HFF-Myc (cell line): ENCODE data around the gene ABHD8.

Experiments
- DNase-seq: peaks from one replicate; pipeline ENCODE4 v3.0.0-alpha.2; 2011; ENCODE audit warnings: low read depth; ENCODE audit errors: extremely low read depth
- H3K4me3 ChIP-seq: replicated peaks from 2 replicates; pipeline ENCODE4 v1.5.1; 2011; ENCODE audit warnings: low read depth, mild to moderate bottlenecking, control low read depth, low read length
- CTCF ChIP-seq: IDR thresholded peaks from 2 replicates; pipeline ENCODE4 v1.5.1; 2012; ENCODE audit warnings: mild to moderate bottlenecking, low read depth, low read length, control low read depth; ENCODE audit errors: missing control alignments

Gene ABHD8

DNA sequence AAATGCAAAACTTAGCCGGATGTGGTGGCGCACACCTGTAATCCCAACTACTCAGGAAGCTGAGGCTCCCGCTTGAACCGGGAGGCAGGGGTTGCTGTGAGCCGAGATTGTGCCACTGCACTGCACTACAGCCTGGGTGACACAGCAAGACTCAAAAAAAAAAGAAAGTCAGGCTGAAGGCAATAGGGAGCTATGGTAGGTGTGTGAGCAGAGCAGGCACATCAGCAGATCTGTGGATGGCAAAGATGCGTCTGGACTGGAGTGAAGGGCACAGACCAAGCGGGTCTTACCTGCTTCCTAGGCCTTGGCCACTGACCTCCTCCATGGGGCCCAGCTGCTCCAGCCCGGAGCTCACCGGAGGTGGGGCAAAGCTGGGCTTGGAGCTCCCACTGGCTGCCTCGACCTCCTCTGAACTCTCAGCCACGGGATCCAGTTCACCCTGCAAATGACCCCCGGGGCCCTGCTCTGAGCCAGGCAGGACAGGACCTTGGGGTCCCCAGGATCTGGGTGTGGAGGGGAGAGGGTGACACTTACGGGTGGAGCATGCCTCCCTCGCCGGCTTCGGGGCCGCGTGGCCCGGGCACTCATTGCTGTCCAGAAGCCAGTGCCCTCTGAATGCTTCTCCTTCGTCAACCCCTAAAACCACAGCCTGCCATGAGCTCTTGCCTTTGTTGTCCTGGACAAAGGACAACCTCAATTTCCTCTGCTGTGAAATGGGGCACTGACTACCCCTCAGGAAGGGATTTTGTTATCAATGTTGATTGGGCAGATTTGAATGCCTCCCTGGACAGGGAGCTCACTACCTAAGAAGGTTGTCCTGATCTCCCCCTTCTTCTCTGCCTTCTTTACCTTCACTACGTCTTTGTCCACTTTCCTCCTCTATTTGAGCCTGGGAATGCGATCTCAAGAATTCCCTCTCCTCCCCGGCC lies 39.2 kb downstream of the ABHD8 start:
- no peak for DNase-seq
- no peak overlapping the region for H3K4me3 ChIP-seq
- no peak for TF ChIP-seq CTCF

- no peak overlapping the region for H3K4me3 ChIP-seq
- TF ChIP-seq CTCF = no peak
- no peak for DNase-seq
Observed at GRCh38 chr19:17262557-17262956, 40.7 kb downstream of the ABHD8 start.

DNA sequence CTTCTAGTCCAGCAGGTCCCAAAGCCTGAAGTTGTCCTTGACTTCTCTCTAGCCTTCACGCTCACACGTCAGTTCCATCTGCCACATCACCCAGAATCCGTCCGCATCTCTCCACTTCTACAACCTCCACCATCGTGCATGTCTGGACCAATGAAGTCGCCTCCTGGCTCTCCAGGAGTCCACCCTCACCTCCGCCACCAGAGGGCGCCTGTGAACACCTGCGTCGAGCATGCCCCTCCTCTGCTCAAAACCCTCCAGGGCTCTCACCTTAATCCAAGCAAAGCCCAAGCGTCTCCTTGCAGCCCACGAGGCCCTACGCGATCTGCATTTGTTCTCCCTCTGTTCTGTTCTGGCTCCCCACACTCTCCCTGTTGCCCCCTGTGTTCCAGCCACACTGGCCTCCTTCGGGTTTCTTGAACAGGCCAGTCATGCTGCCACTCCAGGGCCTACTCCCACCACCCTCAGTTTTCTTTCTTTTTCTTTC lies 42.3 kb downstream of the ABHD8 start:
- H3K4me3 ChIP-seq = no peak overlapping the region
- peak; percentile 95 for TF ChIP-seq CTCF
- peak; percentile 36 for DNase-seq

DNA sequence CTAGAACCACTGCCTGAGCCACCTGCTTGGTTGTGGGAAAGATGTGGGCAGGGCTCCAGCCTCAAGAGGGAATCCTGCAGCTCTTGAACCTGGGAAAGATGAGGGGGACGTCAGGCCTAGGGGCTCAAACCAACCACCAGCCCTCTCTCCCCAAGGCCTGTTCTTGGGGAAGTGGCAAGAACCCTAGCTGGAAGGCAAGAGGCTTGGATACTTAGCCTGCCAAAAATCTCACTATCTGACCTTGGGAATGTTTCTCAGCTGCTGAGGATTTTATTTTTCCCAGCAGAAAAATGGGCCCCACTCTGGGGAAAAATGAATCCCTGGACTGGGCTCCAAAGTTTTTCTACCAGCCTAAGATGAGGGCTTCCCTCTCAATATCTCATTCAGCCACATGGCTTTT lies 43.3 kb downstream of the ABHD8 start:
- TF ChIP-seq CTCF = no peak
- no peak for DNase-seq
- H3K4me3 ChIP-seq = no peak overlapping the region

DNA sequence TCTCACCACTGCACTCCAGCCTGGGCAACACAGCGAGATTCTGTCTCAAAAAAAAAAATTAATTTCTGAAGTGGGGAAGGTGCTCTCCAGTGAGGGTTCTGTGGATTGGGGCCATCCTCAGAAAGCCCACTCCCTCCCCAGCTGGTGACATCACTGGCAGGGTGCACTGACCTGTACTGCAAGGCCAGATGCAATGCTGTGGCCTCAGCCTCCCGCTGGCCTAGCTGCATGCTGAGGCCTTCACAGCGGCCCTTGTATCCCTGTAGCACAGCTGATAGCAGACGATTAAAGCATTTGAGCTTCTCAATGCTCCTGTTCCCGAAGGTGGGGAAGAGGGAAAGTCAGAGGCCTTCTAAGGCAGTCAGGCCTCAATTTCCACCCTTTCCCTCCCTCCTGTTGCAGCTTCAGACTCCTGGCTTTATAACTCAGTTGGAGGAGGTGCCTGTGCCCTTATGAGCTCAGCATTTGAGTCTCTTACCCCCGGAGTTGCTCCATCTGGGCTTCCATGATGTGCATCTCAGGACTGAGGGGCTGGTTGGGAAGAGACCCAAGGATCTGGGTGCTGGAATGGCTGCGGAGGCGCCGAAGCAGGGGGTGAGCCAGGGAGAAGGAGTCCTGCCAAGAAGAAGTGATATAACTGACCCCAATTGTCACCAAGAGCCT lies 44.0 kb downstream of the ABHD8 start:
- no peak for TF ChIP-seq CTCF
- DNase-seq = no peak
- H3K4me3 ChIP-seq = no peak overlapping the region

DNA sequence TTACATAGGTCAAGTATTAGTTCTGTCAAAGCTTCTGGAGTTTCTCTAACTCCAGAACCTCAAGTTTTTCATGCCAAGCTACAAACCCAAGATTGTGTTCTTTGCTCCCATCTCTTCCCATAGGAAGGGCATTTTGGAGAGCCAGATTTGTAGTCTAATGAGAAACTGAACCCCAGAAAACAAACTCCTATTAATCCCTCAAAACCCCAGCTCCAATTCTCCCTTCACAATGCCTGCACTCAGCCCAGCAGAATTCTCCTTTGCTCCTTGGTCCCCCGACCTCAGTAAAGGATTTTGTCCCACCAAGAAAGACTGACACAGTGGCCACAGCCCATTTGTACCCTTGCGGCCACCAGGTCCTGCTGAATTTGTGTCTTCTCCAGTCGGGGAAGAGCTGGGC lies 47.1 kb downstream of the ABHD8 start:
- TF ChIP-seq CTCF = no peak
- no peak overlapping the region for H3K4me3 ChIP-seq
- no peak for DNase-seq
